Spleen (tissue), 11 donors: ENCODE data around the gene UBE3B. TPM values are rescaled to one million over a fixed set of nuclear protein-coding genes. Genes with fewer than 3 reads are reported as not detected.
A peak's percentile ranks its signal among the peaks of the same experiment; 100 is the strongest.

Experiments
- DNase-seq: peaks from one replicate; pipeline ENCODE4 v3.0.0-alpha.2; 2020
- H3K27ac ChIP-seq, 8 donors: fragments of 200-600 bp; sonication (generic) in 7 of 8; 1 replicate in 4 of 8; 2 replicates in 4 of 8; pipeline versions ENCODE4 v1.5.0 to v1.8.0; 2016 to 2021; ENCODE audit warnings: inconsistent platforms in 4 of 8, mild to moderate bottlenecking in 4 of 8, moderate library complexity in 1 of 8
- H3K27me3 ChIP-seq, 7 donors: fragments of 200-600 bp; sonication (generic) in 6 of 7; replicated peaks in 1 of 7; 1 replicate in 4 of 7; 2 replicates in 3 of 7; pipeline versions ENCODE4 v1.5.0 to v1.8.0; 2016 to 2021; ENCODE audit warnings: inconsistent platforms in 3 of 7, mild to moderate bottlenecking in 1 of 7
- H3K36me3 ChIP-seq, 6 donors: fragments of 200-600 bp; sonication (generic) in 5 of 6; 1 replicate in 4 of 6; 2 replicates in 2 of 6; pipeline versions ENCODE4 v1.5.0 to v1.8.0; 2016 to 2021; ENCODE audit warnings: inconsistent platforms in 2 of 6
- H3K4me1 ChIP-seq, 6 donors: fragments of 200-600 bp; sonication (generic) in 5 of 6; 1 replicate in 3 of 6; 2 replicates in 3 of 6; pipeline versions ENCODE4 v1.5.0 to v1.8.0; 2016 to 2021; ENCODE audit warnings: inconsistent platforms in 3 of 6
- H3K4me3 ChIP-seq, 8 donors: fragments of 200-600 bp; sonication (generic) in 7 of 8; 1 replicate in 4 of 8; 2 replicates in 4 of 8; pipeline versions ENCODE4 v1.5.0 to v1.8.0; 2016 to 2021; ENCODE audit warnings: inconsistent platforms in 4 of 8, mild to moderate bottlenecking in 4 of 8, moderate library complexity in 2 of 8
- H3K9me3 ChIP-seq, 8 donors: fragments of 200-600 bp; sonication (generic) in 7 of 8; 1 replicate in 4 of 8; 2 replicates in 4 of 8; pipeline versions ENCODE4 v1.5.0 to v1.8.0; 2016 to 2021; ENCODE audit warnings: inconsistent platforms in 4 of 8
- POLR2A ChIP-seq, 3 donors: fragments of 450-650 bp; IDR thresholded peaks; one replicate each; pipeline ENCODE4 v1.5.1; 2017; ENCODE audit warnings: antibody characterized with exemption in 3 of 3, mild to moderate bottlenecking in 1 of 3
- POLR2AphosphoS5 ChIP-seq, 3 donors: sonication (generic); formaldehyde crosslinking; IDR thresholded peaks; one replicate each; pipeline ENCODE4 v1.5.1; 2017; ENCODE audit warnings: antibody characterized with exemption in 3 of 3
- WGBS, 5 donors: extraction: QIAGEN DNeasy Blood & Tissue Kit in 3 of 5; methylation state at CpG; one replicate each; pipeline versions ENCODE4 v1.1.5 to v1.1.7; 2013 to 2018; 5-methylcytosine and 5-hydroxymethylcytosine counted together
- intact Hi-C: fragments of 100-400 bp; cut with DNase I; formaldehyde crosslinking; loops from one replicate; pipeline ENCODE4 v1.15.0; 2023; ENCODE audit warnings: low total_unique reads
- polyA plus RNA-seq, 3 donors: library from polyadenylated mRNA; stranded (reverse); fragments of 200-250 nt; gene quantifications; one replicate each; pipeline ENCODE4 v1.2.1, GENCODE V29; 2013
- total RNA-seq, 7 donors: library from RNA; depleted of rRNA in 3 of 7; stranded (reverse); fragments of >200 nt in 3 of 7; fragmentation: NEBNext Ultra II Directional in 4 of 7; extraction: Animal tissue kit (Norgen Biotek cat#: 25700) in 4 of 7; gene quantifications; one replicate each; pipeline versions ENCODE4 v1.1.0 to v1.2.1, GENCODE V29; 2016 to 2021
- TF ChIP-seq, protein P1 (sequence below), 11 experiments: fragments of 200-600 bp in 7 of 11; fragments of 450-650 bp in 4 of 11; sonication (generic) in 4 of 11; IDR thresholded peaks in 8 of 11; conservative IDR thresholded peaks in 3 of 11; 1 replicate in 7 of 11; 2 replicates in 4 of 11; pipeline versions ENCODE4 v1.4.0 to v1.8.0; 2016 to 2021; ENCODE audit warnings: antibody characterized with exemption in 11 of 11, inconsistent platforms in 4 of 11, mild to moderate bottlenecking in 1 of 11
- donor health status: healthy with polysubstance abuse.
- donor health status: DM: no; HTN: no; CAD: no; lungs with moderate emphysema.
- donor health status: DM: no; HTN: no; CAD: no.
- donor health status: Bipolar disorder and iron deficiency.
- donor health status: healthy.
- donor health status: DM: no; HTN: no; CAD: no.
- donor health status: DM: yes; HTN: yes; CAD: no.

UBE3B gene
- total and polyA plus RNA-seq, 10 donors = 5.7 to 63.1 (median 42.3) TPM

DNA sequence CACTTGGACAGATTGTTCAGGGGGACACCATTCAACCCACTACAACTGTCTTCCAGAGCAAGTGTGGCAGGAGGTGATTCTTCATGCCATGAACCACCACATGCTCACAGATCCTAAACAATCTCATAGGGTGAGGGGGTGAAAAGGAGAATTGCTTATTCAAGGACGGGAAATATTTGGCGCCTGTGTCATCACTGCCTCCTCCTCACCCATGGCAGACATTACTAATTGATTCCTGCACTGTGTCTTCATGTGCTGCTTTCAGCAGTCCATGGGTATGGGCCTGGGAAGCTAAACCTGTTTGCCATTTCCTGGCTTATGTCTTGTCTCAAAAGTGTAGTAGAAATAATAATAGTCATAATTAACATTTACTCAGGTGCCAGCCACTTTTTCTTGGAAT is 64.6 kb downstream of the UBE3B start:
- TF ChIP-seq POLR2AphosphoS5 (IDR thresholded peaks at IDR 0.05) (no peak), POLR2A (IDR thresholded peaks at IDR 0.05) (no peak)
- TF ChIP-seq, protein P1, sequence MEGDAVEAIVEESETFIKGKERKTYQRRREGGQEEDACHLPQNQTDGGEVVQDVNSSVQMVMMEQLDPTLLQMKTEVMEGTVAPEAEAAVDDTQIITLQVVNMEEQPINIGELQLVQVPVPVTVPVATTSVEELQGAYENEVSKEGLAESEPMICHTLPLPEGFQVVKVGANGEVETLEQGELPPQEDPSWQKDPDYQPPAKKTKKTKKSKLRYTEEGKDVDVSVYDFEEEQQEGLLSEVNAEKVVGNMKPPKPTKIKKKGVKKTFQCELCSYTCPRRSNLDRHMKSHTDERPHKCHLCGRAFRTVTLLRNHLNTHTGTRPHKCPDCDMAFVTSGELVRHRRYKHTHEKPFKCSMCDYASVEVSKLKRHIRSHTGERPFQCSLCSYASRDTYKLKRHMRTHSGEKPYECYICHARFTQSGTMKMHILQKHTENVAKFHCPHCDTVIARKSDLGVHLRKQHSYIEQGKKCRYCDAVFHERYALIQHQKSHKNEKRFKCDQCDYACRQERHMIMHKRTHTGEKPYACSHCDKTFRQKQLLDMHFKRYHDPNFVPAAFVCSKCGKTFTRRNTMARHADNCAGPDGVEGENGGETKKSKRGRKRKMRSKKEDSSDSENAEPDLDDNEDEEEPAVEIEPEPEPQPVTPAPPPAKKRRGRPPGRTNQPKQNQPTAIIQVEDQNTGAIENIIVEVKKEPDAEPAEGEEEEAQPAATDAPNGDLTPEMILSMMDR (IDR thresholded peaks at IDR 0.05 in 8 of 11, conservative IDR thresholded peaks at IDR 0.05 in 3 of 11) = no peak
- 73 to 90% (median 86%) methylated on average over 2 of the region's 2 CpGs for WGBS, 5 donors
- H3K27ac ChIP-seq = no peak overlapping the region
- H3K9me3 ChIP-seq = no peaks in the 10 kb centered on the region
- intact Hi-C loops = no loop called here
- H3K4me3 ChIP-seq = no peak overlapping the region
- DNase-seq = no peak
- peaks cover 0 to 9% (median 0%) of the 10 kb centered on the region in 7 donors for H3K27me3 ChIP-seq
- peaks cover 0 to 11% (median 0%) of the 10 kb centered on the region in 6 donors for H3K4me1 ChIP-seq
- peaks cover 0 to 16% (median 0%) of the 10 kb centered on the region in 6 donors for H3K36me3 ChIP-seq

DNA sequence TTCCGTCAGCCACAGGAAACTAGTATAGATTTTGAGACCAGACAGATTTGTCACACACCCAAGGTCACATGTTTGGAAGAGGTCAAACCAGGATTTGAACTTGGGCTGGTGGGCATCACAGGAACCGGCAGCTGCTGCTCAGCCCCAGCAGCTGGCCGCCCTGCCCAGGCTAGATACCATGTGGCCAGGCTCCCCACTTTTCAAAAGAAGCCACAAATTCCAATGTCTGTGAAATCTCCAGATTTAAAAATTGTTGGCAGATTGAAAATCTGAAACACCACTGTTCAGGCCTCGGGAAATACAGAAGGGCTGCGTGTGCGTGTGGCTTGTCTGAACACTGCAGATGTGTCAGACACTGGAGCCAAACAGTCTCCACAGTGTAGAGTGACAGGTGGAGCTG is 65.4 kb downstream of the UBE3B start:
- WGBS, 5 donors = 86 to 90% (median 87%) methylated on average over 6 of the region's 6 CpGs
- intact Hi-C loops = no loop called here
- TF ChIP-seq, protein P1 (IDR thresholded peaks at IDR 0.05 in 8 of 11, conservative IDR thresholded peaks at IDR 0.05 in 3 of 11) = no peak
- TF ChIP-seq POLR2AphosphoS5 (IDR thresholded peaks at IDR 0.05) (no peak), POLR2A (IDR thresholded peaks at IDR 0.05) (no peak)

GRCh38 chr12:109544955-109545531 is 67.6 kb downstream of the UBE3B start:
- intact Hi-C loops = no loop called here
- DNase-seq = no peak
- TF ChIP-seq, protein P1 (IDR thresholded peaks at IDR 0.05 in 8 of 11, conservative IDR thresholded peaks at IDR 0.05 in 3 of 11) = no peak
- TF ChIP-seq POLR2AphosphoS5 (IDR thresholded peaks at IDR 0.05) (no peak), POLR2A (IDR thresholded peaks at IDR 0.05) (no peak)
- no peaks in the 10 kb centered on the region for H3K36me3 ChIP-seq
- peak overlapping the region in 2 of 8 donors; percentile 2 to 30 for H3K27ac ChIP-seq
- H3K9me3 ChIP-seq = no peaks in the 10 kb centered on the region
- H3K4me1 ChIP-seq = peaks cover 0 to 11% (median 0%) of the 10 kb centered on the region in 6 donors
- H3K4me3 ChIP-seq = no peak overlapping the region
- H3K27me3 ChIP-seq = peaks cover 0 to 37% (median 5%) of the 10 kb centered on the region in 7 donors
- WGBS, 5 donors = 36 to 63% (median 45%) methylated on average over 7 of the region's 7 CpGs

More for the DNA sequence above, 65.4 kb downstream of the UBE3B start:
- no peak overlapping the region for H3K4me3 ChIP-seq
- peaks cover 0 to 18% (median 5%) of the 10 kb centered on the region in 7 donors for H3K27me3 ChIP-seq
- H3K4me1 ChIP-seq = peaks cover 0 to 11% (median 0%) of the 10 kb centered on the region in 6 donors
- DNase-seq = no peak
- H3K36me3 ChIP-seq = peaks cover 0 to 7% (median 0%) of the 10 kb centered on the region in 6 donors
- H3K27ac ChIP-seq = no peak overlapping the region
- H3K9me3 ChIP-seq = no peaks in the 10 kb centered on the region

DNA sequence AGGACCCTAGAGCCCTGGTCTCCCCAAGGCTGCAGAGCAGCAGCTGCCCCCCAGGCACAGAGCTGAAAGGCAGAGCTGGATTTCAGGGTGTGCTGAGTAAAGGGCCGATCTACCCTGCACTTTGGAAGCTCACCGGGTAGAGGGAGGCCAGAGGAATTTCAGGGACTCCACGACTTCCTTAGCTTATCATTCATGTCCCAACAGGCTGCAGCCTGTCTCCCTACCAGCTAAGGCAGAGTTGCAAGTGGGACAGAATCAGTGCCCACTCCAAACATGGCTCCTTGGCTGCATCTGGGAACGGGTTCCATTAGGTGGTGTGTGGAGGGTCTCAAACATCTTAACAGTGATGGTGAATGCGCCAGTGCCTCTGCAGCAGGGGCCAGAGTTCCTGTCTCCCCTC is 68.4 kb downstream of the UBE3B start:
- H3K4me1 ChIP-seq = peaks cover 0 to 11% (median 0%) of the 10 kb centered on the region in 6 donors
- intact Hi-C loops = no loop called here

More for the DNA sequence above, 68.4 kb downstream of the UBE3B start:
- DNase-seq = no peak
- Histone ChIP-seq H3K4me3 (no peak overlapping the region), H3K36me3 (no peaks in the 10 kb centered on the region), H3K27me3 (peaks cover 0 to 44% (median 5%) of the 10 kb centered on the region in 7 donors), H3K27ac (no peak overlapping the region), H3K9me3 (no peaks in the 10 kb centered on the region)
- no peak for TF ChIP-seq POLR2A (IDR thresholded peaks at IDR 0.05)
- no peak for TF ChIP-seq POLR2AphosphoS5 (IDR thresholded peaks at IDR 0.05)
- TF ChIP-seq, protein P1 (IDR thresholded peaks at IDR 0.05 in 8 of 11, conservative IDR thresholded peaks at IDR 0.05 in 3 of 11) = no peak
- WGBS, 5 donors = 59 to 73% (median 70%) methylated on average over 5 of the region's 5 CpGs
